GM10266 (cell line): ENCODE measurements around the gene WWOX.

Experiments used
- DNase-seq: peaks from one replicate; pipeline ENCODE4 v3.0.0; 2012; ENCODE audit errors: extremely low spot score
- CTCF ChIP-seq: IDR thresholded peaks from 2 replicates; pipeline ENCODE4 v1.5.1; 2012; ENCODE audit warnings: mild to moderate bottlenecking, low read depth; ENCODE audit not compliant: control insufficient read depth, insufficient read depth; ENCODE audit errors: missing control alignments

WWOX gene

GRCh38 chr16:79064256-79064972 is 965.0 kb downstream of the WWOX start:
- no peak for DNase-seq
- TF ChIP-seq CTCF: no peak

GRCh38 chr16:79066561-79066960 is 967.1 kb downstream of the WWOX start:
- TF ChIP-seq CTCF: no peak
- no peak for DNase-seq

- no peak for TF ChIP-seq CTCF
- no peak for DNase-seq
Measured at GRCh38 chr16:79067600-79067999, 968.1 kb downstream of the WWOX start.

GRCh38 chr16:79069121-79069520 is 969.7 kb downstream of the WWOX start:
- DNase-seq: no peak
- TF ChIP-seq CTCF: no peak

- DNase-seq: no peak
- no peak for TF ChIP-seq CTCF
Measured at GRCh38 chr16:79069633-79070032, 970.2 kb downstream of the WWOX start.

GRCh38 chr16:79071424-79071823 is 972.0 kb downstream of the WWOX start:
- no peak for TF ChIP-seq CTCF
- no peak for DNase-seq

- TF ChIP-seq CTCF: no peak
- DNase-seq: no peak
Measured at GRCh38 chr16:79072517-79072916, 973.1 kb downstream of the WWOX start.
